ENCODE measurements around the gene TRPC5OS. TPM values are rescaled to one million over a fixed set of nuclear protein-coding genes. Genes with fewer than 3 reads are reported as not detected.
A peak's percentile ranks its signal among the peaks of the same experiment; 100 is the strongest.

The TRPC5OS gene
- total and polyA plus RNA-seq, 2 experiments from 2014 or later = 0.67 TPM; not detected in 1

DNA sequence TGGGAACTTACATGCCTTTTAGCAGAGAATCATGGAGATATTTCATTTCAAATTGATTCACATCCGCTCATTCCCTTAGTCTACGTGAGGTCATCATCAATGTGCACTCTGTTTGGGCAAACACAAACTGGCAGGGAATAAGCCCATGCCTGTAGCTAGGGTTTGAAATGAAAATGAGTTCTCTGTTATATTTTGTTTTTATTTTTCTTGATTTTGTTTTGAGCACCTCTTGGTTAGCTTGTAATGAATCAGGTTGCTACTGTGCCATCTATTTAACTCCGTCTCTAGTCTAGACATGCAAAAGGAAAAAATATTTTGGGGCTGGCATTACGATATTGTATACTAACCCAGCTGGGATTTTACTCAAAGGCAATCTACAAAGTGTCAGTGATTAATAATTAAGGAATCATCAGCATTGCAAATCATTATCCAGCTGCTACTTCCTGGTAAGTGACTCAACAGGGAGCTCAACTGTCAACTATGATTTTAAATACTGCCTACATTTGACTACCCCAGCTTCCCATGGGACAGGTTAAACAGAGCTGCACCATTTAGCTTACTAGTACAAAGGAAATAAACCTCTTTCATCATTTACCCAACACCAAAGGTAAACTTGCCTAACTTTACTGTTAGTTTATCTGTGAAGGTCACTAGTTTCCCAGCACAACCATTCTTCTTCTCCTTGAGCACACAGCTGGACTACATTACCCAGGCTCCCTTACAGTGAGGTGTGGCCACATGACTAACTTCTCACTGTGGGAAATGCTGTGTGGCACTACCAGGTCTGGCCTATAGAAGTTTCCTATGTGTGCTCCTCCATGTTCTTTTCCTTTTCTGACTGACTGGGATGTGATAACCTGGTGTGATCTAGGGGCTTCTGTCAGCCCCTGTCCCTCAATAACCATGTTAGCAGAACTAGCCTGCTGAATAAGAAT lies 21.2 kb upstream of the TRPC5OS start:
- peak; percentile 54 for DNase-seq (ENCODE audit: low spot score)
- Histone ChIP-seq H3K27me3 (no peaks in the 10 kb centered on the region), H3K9me2 (replicated peaks; ENCODE audit: insufficient read depth) (no peaks in the 10 kb centered on the region), H3K27ac (no peak overlapping the region), H3K36me3 (replicated peaks; ENCODE audit: insufficient read depth, low read depth) (no peaks in the 10 kb centered on the region), H3K9me3 (ENCODE audit: low read depth) (no peaks in the 10 kb centered on the region), H2AFZ (no peak overlapping the region), H3K79me2 (no peaks in the 10 kb centered on the region), H3K4me1 (ENCODE audit: insufficient read depth) (no peaks in the 10 kb centered on the region), H3K4me3 (no peak overlapping the region), H3K4me2 (no peak overlapping the region), H4K20me1 (ENCODE audit: insufficient read depth, poor library complexity, severe bottlenecking) (no peaks in the 10 kb centered on the region)
- 93% methylated on average over 4 of the region's 4 CpGs for WGBS (ENCODE audit: low lambda C conversion rate, missing lambda C conversion rate)
- TF ChIP-seq, protein P1, sequence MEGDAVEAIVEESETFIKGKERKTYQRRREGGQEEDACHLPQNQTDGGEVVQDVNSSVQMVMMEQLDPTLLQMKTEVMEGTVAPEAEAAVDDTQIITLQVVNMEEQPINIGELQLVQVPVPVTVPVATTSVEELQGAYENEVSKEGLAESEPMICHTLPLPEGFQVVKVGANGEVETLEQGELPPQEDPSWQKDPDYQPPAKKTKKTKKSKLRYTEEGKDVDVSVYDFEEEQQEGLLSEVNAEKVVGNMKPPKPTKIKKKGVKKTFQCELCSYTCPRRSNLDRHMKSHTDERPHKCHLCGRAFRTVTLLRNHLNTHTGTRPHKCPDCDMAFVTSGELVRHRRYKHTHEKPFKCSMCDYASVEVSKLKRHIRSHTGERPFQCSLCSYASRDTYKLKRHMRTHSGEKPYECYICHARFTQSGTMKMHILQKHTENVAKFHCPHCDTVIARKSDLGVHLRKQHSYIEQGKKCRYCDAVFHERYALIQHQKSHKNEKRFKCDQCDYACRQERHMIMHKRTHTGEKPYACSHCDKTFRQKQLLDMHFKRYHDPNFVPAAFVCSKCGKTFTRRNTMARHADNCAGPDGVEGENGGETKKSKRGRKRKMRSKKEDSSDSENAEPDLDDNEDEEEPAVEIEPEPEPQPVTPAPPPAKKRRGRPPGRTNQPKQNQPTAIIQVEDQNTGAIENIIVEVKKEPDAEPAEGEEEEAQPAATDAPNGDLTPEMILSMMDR (IDR thresholded peaks at IDR 0.05; ENCODE audit: poor library complexity) = no peak
- TF ChIP-seq EZH2phosphoT487 (IDR thresholded peaks at IDR 0.05; ENCODE audit: low read depth, severe bottlenecking, unreplicated experiment) (no peak), EZH2 (IDR thresholded peaks at IDR 0.05; ENCODE audit: borderline replicate concordance) (no peak)

DNA sequence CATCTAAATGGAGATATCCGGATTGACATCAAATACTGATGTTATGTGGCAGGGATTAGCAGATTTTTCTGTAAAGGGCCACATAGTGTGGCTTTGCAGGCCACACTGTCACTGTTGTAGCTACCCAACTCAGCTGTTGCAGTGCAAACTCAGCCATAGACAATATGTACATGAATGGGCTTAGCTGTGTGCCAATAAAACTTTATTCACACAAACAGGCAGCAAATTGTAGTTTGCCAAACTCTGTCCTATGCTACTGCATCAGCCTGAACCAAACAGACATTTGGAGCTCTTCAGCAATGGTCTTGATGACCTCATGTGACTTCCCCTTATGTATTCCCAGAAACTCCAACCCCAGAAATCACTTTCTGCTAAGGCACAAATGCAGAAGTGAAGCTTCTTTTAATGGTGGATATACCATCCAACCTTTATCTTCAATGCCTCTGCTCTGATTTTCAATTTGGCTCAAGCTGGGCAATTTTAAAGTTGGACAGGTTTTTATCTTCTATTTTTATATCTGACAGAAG lies 18.4 kb upstream of the TRPC5OS start:
- Histone ChIP-seq H3K27ac (no peak overlapping the region), H4K20me1 (ENCODE audit: insufficient read depth, poor library complexity, severe bottlenecking) (no peaks in the 10 kb centered on the region), H3K27me3 (no peaks in the 10 kb centered on the region), H3K36me3 (replicated peaks; ENCODE audit: insufficient read depth, low read depth) (no peaks in the 10 kb centered on the region), H3K4me1 (ENCODE audit: insufficient read depth) (peaks cover 9% of the 10 kb centered on the region), H3K4me2 (no peak overlapping the region), H3K79me2 (no peaks in the 10 kb centered on the region), H3K9me2 (replicated peaks; ENCODE audit: insufficient read depth) (no peaks in the 10 kb centered on the region), H3K4me3 (no peak overlapping the region), H2AFZ (no peak overlapping the region), H3K9me3 (ENCODE audit: low read depth) (no peaks in the 10 kb centered on the region)
- TF ChIP-seq EZH2phosphoT487 (IDR thresholded peaks at IDR 0.05; ENCODE audit: low read depth, severe bottlenecking, unreplicated experiment) = no peak
- TF ChIP-seq, protein P1 (IDR thresholded peaks at IDR 0.05; ENCODE audit: poor library complexity) = no peak
- no peak for TF ChIP-seq EZH2 (IDR thresholded peaks at IDR 0.05; ENCODE audit: borderline replicate concordance)
- WGBS (ENCODE audit: low lambda C conversion rate, missing lambda C conversion rate) = 79% methylated on average over 1 of the region's 1 CpG
- DNase-seq (ENCODE audit: low spot score) = no peak

DNA sequence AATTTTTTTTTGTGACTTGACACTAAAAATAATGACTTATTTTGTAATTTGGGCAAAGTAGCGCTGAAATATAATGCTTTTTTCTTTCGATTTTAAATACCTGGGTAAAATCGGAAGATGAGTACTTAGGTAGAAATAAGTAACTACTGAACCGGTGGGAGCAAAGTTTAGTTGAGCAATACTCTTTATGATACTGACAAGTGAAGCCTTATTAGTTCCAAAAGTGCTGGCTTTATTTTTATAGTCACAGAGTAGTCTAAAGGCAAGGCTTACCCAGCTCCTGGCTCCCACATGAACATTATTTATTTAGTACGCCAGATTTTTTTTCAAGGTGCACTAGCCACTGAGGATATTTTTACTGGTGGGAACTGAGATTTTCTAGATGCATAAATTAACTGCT lies 14.4 kb upstream of the TRPC5OS start:
- H3K27ac ChIP-seq = no peak overlapping the region

More for the DNA sequence above, 14.4 kb upstream of the TRPC5OS start:
- no peak for TF ChIP-seq EZH2 (IDR thresholded peaks at IDR 0.05; ENCODE audit: borderline replicate concordance)
- no peak for TF ChIP-seq EZH2phosphoT487 (IDR thresholded peaks at IDR 0.05; ENCODE audit: low read depth, severe bottlenecking, unreplicated experiment)
- TF ChIP-seq, protein P1 (IDR thresholded peaks at IDR 0.05; ENCODE audit: poor library complexity) = no peak
- Histone ChIP-seq H3K4me1 (ENCODE audit: insufficient read depth) (peaks cover 9% of the 10 kb centered on the region), H3K9me3 (ENCODE audit: low read depth) (no peaks in the 10 kb centered on the region), H3K27me3 (no peaks in the 10 kb centered on the region), H3K36me3 (replicated peaks; ENCODE audit: insufficient read depth, low read depth) (no peaks in the 10 kb centered on the region), H3K9me2 (replicated peaks; ENCODE audit: insufficient read depth) (no peaks in the 10 kb centered on the region), H3K79me2 (no peaks in the 10 kb centered on the region), H2AFZ (no peak overlapping the region), H3K4me2 (no peak overlapping the region), H3K4me3 (no peak overlapping the region), H4K20me1 (ENCODE audit: insufficient read depth, poor library complexity, severe bottlenecking) (no peaks in the 10 kb centered on the region)
- WGBS (ENCODE audit: low lambda C conversion rate, missing lambda C conversion rate) = 82% methylated on average over 5 of the region's 5 CpGs
- no peak for DNase-seq (ENCODE audit: low spot score)

Data from hepatocyte (in vitro differentiated cells).